K562 (cell line): ENCODE data around the gene PRR9. TPM values are rescaled to one million over a fixed set of nuclear protein-coding genes. Genes with fewer than 3 reads are reported as not detected.

Experiments
- ATAC-seq: fragments of 200-7000 bp; cut with Tn5 transposase; 3 replicates; pipeline ENCODE4 v1.9.1; 2020; ENCODE audit warnings: moderate library complexity
- BruUV-seq: library from RNA; stranded (reverse); fragments of 400-500 nt; replicated peaks from 2 replicates; lab custom pipeline; 2021; lab: Mats Ljungman, UMichigan
- CTCF ChIA-PET: fragments of 300-600 bp; formaldehyde crosslinking; extraction: SDS; loops from one replicate; lab custom pipeline; 2021; ENCODE audit warnings: low intra/inter-chr PET ratio; lab: Yijun Ruan, JAX
- POLR2A ChIA-PET: fragments of 300-600, 350-650 bp; sonication (Branson Sonifier 250); formaldehyde crosslinking; extraction: SDS; loops from one replicate; lab custom pipeline; 2021; ENCODE audit warnings: antibody characterized with exemption, inconsistent platforms; lab: Yijun Ruan, JAX
- DNase-seq, 4 experiments: peaks; one replicate each; pipeline versions ENCODE4 v3.0.0 to v3.0.0-alpha.2; 2011 to 2018; ENCODE audit warnings: low spot score in 3 of 4, mixed read lengths in 3 of 4; ENCODE audit errors: extremely low read depth in 1 of 4
- FAIRE-seq: peaks from 2 replicates; lab custom pipeline; 2011; peaks lifted over from hg19 to GRCh38; lab: Jason Lieb, UNC
- H2AFZ ChIP-seq: 2 replicates; pipeline ENCODE4 v1.6.0; 2011; ENCODE audit warnings: low read depth, low read length, control low read depth, inconsistent platforms
- H3K27ac ChIP-seq: fragments of 200-600 bp; 3 replicates; pipeline ENCODE4 v1.8.0; 2011; ENCODE audit warnings: low read depth, mild to moderate bottlenecking, control low read depth, inconsistent platforms, low read length, moderate library complexity, mixed read lengths; ENCODE audit errors: extremely low read depth
- H3K27me3 ChIP-seq, 2 experiments: fragments of 300-600 bp in 1 of 2; 2 replicates in 1 of 2; 3 replicates in 1 of 2; pipeline versions ENCODE4 v1.6.0 to v1.8.0; 2011; ENCODE audit warnings: inconsistent platforms in 2 of 2, low read length in 2 of 2, mild to moderate bottlenecking in 1 of 2, mixed read lengths in 1 of 2, moderate library complexity in 1 of 2; ENCODE audit not compliant: control insufficient read depth in 2 of 2, insufficient read depth in 2 of 2
- H3K36me3 ChIP-seq: fragments of 300-600 bp; 3 replicates; pipeline ENCODE4 v1.8.0; 2011; ENCODE audit warnings: mild to moderate bottlenecking, low read length, inconsistent platforms; ENCODE audit not compliant: control insufficient read depth, insufficient read depth
- H3K4me1 ChIP-seq, 2 experiments: fragments of 200-600 bp in 1 of 2; replicated peaks in 1 of 2; 2 replicates in 1 of 2; 3 replicates in 1 of 2; pipeline versions ENCODE4 v1.5.1 to v1.8.0; 2011; ENCODE audit warnings: inconsistent platforms in 2 of 2, low read length in 2 of 2, mild to moderate bottlenecking in 1 of 2, mixed read lengths in 1 of 2, moderate library complexity in 1 of 2; ENCODE audit not compliant: control insufficient read depth in 2 of 2, insufficient read depth in 2 of 2
- H3K4me2 ChIP-seq: 2 replicates; pipeline ENCODE4 v1.6.1; 2011; ENCODE audit warnings: low read length, control low read depth, inconsistent platforms, mixed read lengths; ENCODE audit not compliant: insufficient read depth
- H3K4me3 ChIP-seq: fragments of 200-600 bp; sonication (generic), shearing (Covaris generic); 2 replicates; pipeline ENCODE4 v1.5.1; 2016; ENCODE audit warnings: control low read depth, inconsistent platforms
- H3K79me2 ChIP-seq: fragments of 200-600 bp; 3 replicates; pipeline ENCODE4 v1.8.0; 2011; ENCODE audit warnings: low read length, inconsistent platforms; ENCODE audit not compliant: control insufficient read depth, insufficient read depth
- H3K9ac ChIP-seq, 2 experiments: 2 replicates each; pipeline versions ENCODE4 v1.6.0 to v1.6.1; 2011; ENCODE audit warnings: low read depth in 2 of 2, low read length in 2 of 2, control low read depth in 1 of 2, inconsistent platforms in 1 of 2, mild to moderate bottlenecking in 1 of 2, mixed read lengths in 1 of 2; ENCODE audit not compliant: insufficient read depth in 1 of 2
- H3K9me1 ChIP-seq: one replicate; pipeline ENCODE4 v1.6.0; 2011; ENCODE audit warnings: inconsistent platforms, mild to moderate bottlenecking, low read length, moderate library complexity; ENCODE audit not compliant: control insufficient read depth, insufficient read depth
- H3K9me3 ChIP-seq: replicated peaks from 2 replicates; pipeline ENCODE4 v1.5.1; 2011; ENCODE audit warnings: low read depth, low read length, inconsistent platforms; ENCODE audit not compliant: control insufficient read depth, insufficient read depth
- H4K20me1 ChIP-seq: replicated peaks from 2 replicates; pipeline ENCODE4 v1.6.1; 2011; ENCODE audit warnings: low read length, inconsistent platforms, mixed read lengths; ENCODE audit not compliant: control insufficient read depth, insufficient read depth
- BCL6 ChIP-seq: fragments of 250-450 bp; sonication (Bioruptor Pico); IDR thresholded peaks from 2 replicates; pipeline ENCODE4 v1.4.0; 2020
- HDAC1 ChIP-seq, 2 experiments: fragments of 450-650 bp; IDR thresholded peaks; 2 replicates each; pipeline ENCODE4 v1.6.1; 2016 to 2017; ENCODE audit warnings: inconsistent platforms in 1 of 2, mild to moderate bottlenecking in 1 of 2, moderate library complexity in 1 of 2
- MXD1 ChIP-seq: fragments of 250-450 bp; sonication (Bioruptor Pico); IDR thresholded peaks from 2 replicates; pipeline ENCODE4 v1.8.0; 2021; ENCODE audit warnings: borderline replicate concordance, mild to moderate bottlenecking, moderate library complexity; ENCODE audit not compliant: poor library complexity, severe bottlenecking
- MYC ChIP-seq, 2 experiments: fragments of 250-450 bp in 1 of 2; sonication (Bioruptor Pico) in 1 of 2; IDR thresholded peaks; 2 replicates each; pipeline versions ENCODE4 v1.5.1 to v1.6.1; 2012 to 2021; ENCODE audit warnings: low read depth in 2 of 2, borderline replicate concordance in 1 of 2, improper control_type of control experiment in 1 of 2, low read length in 1 of 2, mild to moderate bottlenecking in 1 of 2, moderate library complexity in 1 of 2
- TAF7 ChIP-seq: fragments of 450-650 bp; IDR thresholded peaks from 2 replicates; pipeline ENCODE4 v1.6.1; 2016; ENCODE audit warnings: missing genetic modification characterization, missing compliant biosample characterization
- ZNF140 ChIP-seq: fragments of 250-450 bp; sonication (Bioruptor Pico); IDR thresholded peaks from 2 replicates; pipeline ENCODE4 v1.8.0; 2021; ENCODE audit warnings: moderate library complexity, mild to moderate bottlenecking, inconsistent platforms
- ZNF212 ChIP-seq: fragments of 450-650 bp; formaldehyde crosslinking; IDR thresholded peaks from 2 replicates; pipeline ENCODE4 v1.4.0; 2020; ENCODE audit warnings: mild to moderate bottlenecking
- ZNF584 ChIP-seq: fragments of 200-800 bp; sonication (Bioruptor generic); IDR thresholded peaks from 2 replicates; pipeline ENCODE4 v1.6.1; 2016; ENCODE audit warnings: low read depth, mild to moderate bottlenecking, missing genetic modification characterization, missing compliant biosample characterization
- whole genome bisulfite sequencing: fragments of 100-300 bp; shearing (Covaris generic); methylation state at CpG from one replicate; pipeline ENCODE4 v1.1.6; 2016; ENCODE audit warnings: low coverage, mixed read lengths; ENCODE audit not compliant: insufficient coverage; ENCODE audit errors: missing lambda C conversion rate; 5-methylcytosine and 5-hydroxymethylcytosine counted together
- in situ Hi-C: fragments of 300-500 bp; cut with MboI; formaldehyde crosslinking; loops from 4 replicates; pipeline ENCODE4 v1.15.0; 2018; ENCODE audit warnings: inconsistent platforms, mixed read lengths
- intact Hi-C: fragments of 100-400 bp; cut with micrococcal nuclease; formaldehyde crosslinking; loops from 2 replicates; pipeline ENCODE4 v1.14.2; 2022
- polyA plus RNA-seq, 8 experiments: library from polyadenylated mRNA; depleted of rRNA in 4 of 8; stranded (reverse) in 5 of 8; unstranded in 3 of 8; fragments of >200 nt; fragmentation: Nextera tagmentation in 2 of 8; fragmentation: Illumina TruSeq in 1 of 8; extraction: Ambion mirVana in 2 of 8; extraction: Trizol in 1 of 8; gene quantifications; 2 replicates each; pipeline versions ENCODE4 v1.2.1 to v1.2.3, GENCODE V29; 2011 to 2014; ENCODE audit warnings: inconsistent platforms in 1 of 8, missing spikeins in 1 of 8
- total RNA-seq, 7 experiments: library from RNA; depleted of rRNA in 6 of 7; stranded (reverse); fragments of >200 nt in 6 of 7; fragmentation: Illumina TruSeq in 2 of 7; extraction: Trizol in 2 of 7; gene quantifications; 2 replicates each; pipeline versions ENCODE4 v1.2.1 to v1.2.3, GENCODE V29; 2011 to 2021; ENCODE audit warnings: low replicate concordance in 1 of 7
- TF ChIP-seq, protein P1 (sequence below), 2 experiments: fragments of 450-650 bp in 1 of 2; sonication (generic) in 1 of 2; formaldehyde crosslinking in 1 of 2; IDR thresholded peaks in 1 of 2; conservative IDR thresholded peaks in 1 of 2; 2 replicates each; pipeline versions ENCODE4 v1.6.1 to v1.8.1; 2016 to 2023; ENCODE audit warnings: mild to moderate bottlenecking in 2 of 2, moderate library complexity in 2 of 2, inconsistent platforms in 1 of 2, missing genetic modification reagents in 1 of 2
- TF ChIP-seq, protein P2 (sequence below): fragments of 250-450 bp; sonication (Bioruptor Pico); IDR thresholded peaks from 2 replicates; pipeline ENCODE4 v1.8.0; 2022; ENCODE audit warnings: moderate library complexity, mild to moderate bottlenecking, inconsistent platforms

PRR9 gene
- total and polyA plus RNA-seq, 9 of the 15 experiments (the other 6 are each of a cell fraction or from before 2014, with no cell fraction given) = 0.14 to 1.4 (median 0.24) TPM; not detected in 1

- TF ChIP-seq, protein P1, sequence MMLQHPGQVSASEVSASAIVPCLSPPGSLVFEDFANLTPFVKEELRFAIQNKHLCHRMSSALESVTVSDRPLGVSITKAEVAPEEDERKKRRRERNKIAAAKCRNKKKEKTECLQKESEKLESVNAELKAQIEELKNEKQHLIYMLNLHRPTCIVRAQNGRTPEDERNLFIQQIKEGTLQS (IDR thresholded peaks at IDR 0.05) = no peak
- TF ChIP-seq, protein P1 (CRISPR knock-in tag; conservative IDR thresholded peaks at IDR 0.05) = no peak
- no peak for TF ChIP-seq ZNF140 (CRISPR knock-in tag)
- no peak for TF ChIP-seq ZNF212
- no peak for TF ChIP-seq HDAC1 (IDR thresholded peaks at IDR 0.05)
- TF ChIP-seq BCL6 (CRISPR knock-in tag) = no peak
- TF ChIP-seq, protein P2, sequence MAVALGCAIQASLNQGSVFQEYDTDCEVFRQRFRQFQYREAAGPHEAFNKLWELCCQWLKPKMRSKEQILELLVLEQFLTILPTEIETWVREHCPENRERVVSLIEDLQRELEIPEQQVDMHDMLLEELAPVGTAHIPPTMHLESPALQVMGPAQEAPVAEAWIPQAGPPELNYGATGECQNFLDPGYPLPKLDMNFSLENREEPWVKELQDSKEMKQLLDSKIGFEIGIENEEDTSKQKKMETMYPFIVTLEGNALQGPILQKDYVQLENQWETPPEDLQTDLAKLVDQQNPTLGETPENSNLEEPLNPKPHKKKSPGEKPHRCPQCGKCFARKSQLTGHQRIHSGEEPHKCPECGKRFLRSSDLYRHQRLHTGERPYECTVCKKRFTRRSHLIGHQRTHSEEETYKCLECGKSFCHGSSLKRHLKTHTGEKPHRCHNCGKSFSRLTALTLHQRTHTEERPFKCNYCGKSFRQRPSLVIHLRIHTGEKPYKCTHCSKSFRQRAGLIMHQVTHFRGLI (CRISPR knock-in tag) = no peak
These were observed 14.3 kb upstream of the PRR9 start, which contains the start of gene LELP1 (continued) for GRCh38 chr1:153203130-153203529.

- in situ Hi-C loops (no loop called here), intact Hi-C loops (no loop called here)
- H3K4me3 ChIP-seq = no peak overlapping the region
- POLR2A ChIA-PET = interaction anchor here (0.6 kb wide), 2 partner anchors 178 to 564 kb away, joined by 3 to 4 read pairs; no protein-coding TSS in a partner anchor
- no peaks in the 10 kb centered on the region for H3K4me1 ChIP-seq
- ATAC-seq (no peak), FAIRE-seq (no peak), DNase-seq (no peak)
- H3K36me3 ChIP-seq = no peaks in the 10 kb centered on the region
- no peaks in the 10 kb centered on the region for H3K79me2 ChIP-seq
- H3K9ac ChIP-seq = no peak overlapping the region
- CTCF ChIA-PET = interaction anchor here (0.6 kb wide), 1 partner anchor 1343 kb away, joined by 3 read pairs; no protein-coding TSS in a partner anchor
- H4K20me1 ChIP-seq = no peaks in the 10 kb centered on the region; the same call in 1 of the 2 replicates
- H3K9me1 ChIP-seq = no peaks in the 10 kb centered on the region
- 1% methylated on average over 9 of the region's 9 CpGs for WGBS
- BruUV-seq = no TSS peak
- H3K27ac ChIP-seq = no peak overlapping the region
- no peak for TF ChIP-seq TAF7 (tag)
- no peak for TF ChIP-seq MXD1 (CRISPR knock-in tag)
- TF ChIP-seq ZNF584 (CRISPR knock-in tag) = no peak
- TF ChIP-seq MYC (IDR thresholded peaks at IDR 0.05; ENCODE audit: low read depth, low read length) = no peak
- no peak for TF ChIP-seq MYC (CRISPR knock-in tag; IDR thresholded peaks at IDR 0.05; ENCODE audit: borderline replicate concordance, low read depth)
- H3K4me2 ChIP-seq = no peak overlapping the region
- peaks cover 0 to 20% of the 10 kb centered on the region in 2 experiments; a peak in 4 of 5 replicates for H3K27me3 ChIP-seq
- H2AFZ ChIP-seq = no peak overlapping the region
- no peaks in the 10 kb centered on the region for H3K9me3 ChIP-seq
These were observed 10.8 kb upstream of the PRR9 start for GRCh38 chr1:153206631-153207030.
